ENCODE data around the gene C2orf49.

DNA sequence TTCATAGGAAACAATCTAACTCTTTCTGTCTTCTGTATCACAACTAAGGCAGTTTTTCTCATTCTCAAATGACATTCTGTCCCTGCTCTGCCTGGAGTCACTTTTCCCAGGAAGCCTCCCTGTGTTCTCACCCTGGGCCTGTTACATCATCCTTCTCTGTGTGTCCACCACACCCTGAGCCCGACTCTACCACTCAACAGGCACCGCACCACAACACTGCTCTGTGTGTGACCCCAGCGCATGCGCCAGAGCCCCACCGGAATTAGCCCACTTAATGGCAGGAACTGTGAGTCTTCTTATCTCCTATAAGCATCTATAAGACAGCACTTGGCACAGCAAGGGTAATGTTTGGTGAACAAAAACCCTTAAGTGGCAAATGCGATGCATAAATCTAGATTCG, 40.1 kb upstream of the C2orf49 start:
- TF ChIP-seq, protein P1, sequence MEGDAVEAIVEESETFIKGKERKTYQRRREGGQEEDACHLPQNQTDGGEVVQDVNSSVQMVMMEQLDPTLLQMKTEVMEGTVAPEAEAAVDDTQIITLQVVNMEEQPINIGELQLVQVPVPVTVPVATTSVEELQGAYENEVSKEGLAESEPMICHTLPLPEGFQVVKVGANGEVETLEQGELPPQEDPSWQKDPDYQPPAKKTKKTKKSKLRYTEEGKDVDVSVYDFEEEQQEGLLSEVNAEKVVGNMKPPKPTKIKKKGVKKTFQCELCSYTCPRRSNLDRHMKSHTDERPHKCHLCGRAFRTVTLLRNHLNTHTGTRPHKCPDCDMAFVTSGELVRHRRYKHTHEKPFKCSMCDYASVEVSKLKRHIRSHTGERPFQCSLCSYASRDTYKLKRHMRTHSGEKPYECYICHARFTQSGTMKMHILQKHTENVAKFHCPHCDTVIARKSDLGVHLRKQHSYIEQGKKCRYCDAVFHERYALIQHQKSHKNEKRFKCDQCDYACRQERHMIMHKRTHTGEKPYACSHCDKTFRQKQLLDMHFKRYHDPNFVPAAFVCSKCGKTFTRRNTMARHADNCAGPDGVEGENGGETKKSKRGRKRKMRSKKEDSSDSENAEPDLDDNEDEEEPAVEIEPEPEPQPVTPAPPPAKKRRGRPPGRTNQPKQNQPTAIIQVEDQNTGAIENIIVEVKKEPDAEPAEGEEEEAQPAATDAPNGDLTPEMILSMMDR (IDR thresholded peaks at IDR 0.05; ENCODE audit: low read depth, low read length), result no peak
- no peak for TF ChIP-seq EZH2phosphoT487 (IDR thresholded peaks at IDR 0.05; ENCODE audit: low read depth)
